Frontal cortex (tissue), 4 donors: ENCODE data around the gene BAX. TPM values are rescaled to one million over a fixed set of nuclear protein-coding genes. Genes with fewer than 3 reads are reported as not detected.
A peak's percentile ranks its signal among the peaks of the same experiment; 100 is the strongest.

ENCODE experiments used
- DNase-seq, 2 donors: peaks; one replicate each; pipeline ENCODE4 v3.0.0; 2012; ENCODE audit warnings: low spot score in 2 of 2
- FAIRE-seq: peaks from 2 replicates; lab custom pipeline; 2012; peaks lifted over from hg19 to GRCh38; lab: Jason Lieb, UNC
- total RNA-seq: library from RNA; depleted of rRNA; stranded (reverse); fragments of >200 nt; gene quantifications from one replicate; pipeline ENCODE4 v1.2.3, GENCODE V29; 2014
- donor health status: control.
- donor health status: control.
- donor health status: control.

BAX gene
- total RNA-seq, 1 donor from 2014 or later, result 9.4 TPM

GRCh38 chr19:48975947-48976847, 21.5 kb downstream of the BAX start:
- DNase-seq, result no peak
- no peak for FAIRE-seq

DNA sequence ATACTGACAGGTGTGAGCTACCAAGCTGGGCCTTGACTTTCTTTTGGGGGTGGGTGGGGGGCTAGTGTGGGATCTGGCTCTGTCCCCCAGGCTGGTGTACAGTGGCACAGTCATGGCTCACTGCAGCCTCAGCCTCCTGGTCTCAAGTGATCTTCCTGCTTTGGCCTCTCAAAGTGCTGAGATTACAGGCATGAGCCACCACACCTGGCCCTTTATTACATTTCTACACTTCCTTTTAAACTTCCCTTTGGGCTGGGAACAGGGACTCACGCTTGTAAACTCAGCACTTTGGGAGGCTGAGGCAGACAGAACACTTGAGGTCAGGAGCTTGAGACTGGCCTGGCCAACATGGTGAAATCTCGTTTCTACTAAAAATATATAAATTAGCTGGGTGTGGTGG, 22.4 kb downstream of the BAX start:
- FAIRE-seq (no peak), DNase-seq (no peak)

- FAIRE-seq (no peak), DNase-seq (no peak)
These were observed 27.6 kb downstream of the BAX start for GRCh38 chr19:48982280-48982679.

DNA sequence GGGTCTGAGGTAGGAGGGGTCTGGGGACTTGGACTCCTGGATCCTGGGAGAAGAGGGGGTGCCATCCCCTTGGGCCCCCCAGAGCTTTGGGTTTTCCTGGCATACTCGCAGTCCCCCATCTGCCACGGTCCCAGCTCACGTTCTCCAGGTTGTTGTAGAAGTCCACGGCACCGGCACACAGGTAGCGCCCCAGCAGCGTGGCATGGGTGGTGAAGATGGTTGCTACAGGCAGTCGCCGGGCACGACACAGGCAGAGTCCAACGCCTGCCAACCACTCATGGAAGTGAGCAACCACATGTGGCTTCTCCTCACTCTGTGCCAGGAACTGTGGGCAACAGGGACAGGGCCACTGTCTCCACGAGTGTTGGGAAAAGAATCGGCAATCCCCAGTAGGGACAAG, 31.0 kb downstream of the BAX start:
- FAIRE-seq, result no peak
- DNase-seq, result no peak

DNA sequence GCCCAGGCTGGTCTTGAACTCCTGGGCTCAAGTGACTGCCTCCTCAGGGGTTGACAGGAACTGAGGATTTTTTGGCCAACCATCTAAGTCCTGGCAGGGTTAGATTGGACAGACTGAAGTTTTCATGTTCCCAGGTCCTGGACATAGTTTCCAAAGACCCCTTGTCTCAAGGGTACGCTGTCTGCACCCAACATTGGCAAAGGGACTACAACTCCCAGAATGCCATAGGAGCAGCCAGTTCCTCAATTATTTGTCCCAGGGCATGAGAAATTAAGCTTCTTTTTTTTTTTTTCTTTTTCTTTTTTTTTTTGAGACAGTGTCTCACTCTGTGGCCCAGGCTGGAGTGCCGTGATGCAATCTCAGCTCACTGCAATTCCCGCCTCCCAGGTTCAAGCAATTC, 31.5 kb downstream of the BAX start:
- FAIRE-seq (no peak), DNase-seq (no peak)

- DNase-seq, result no peak
- FAIRE-seq, result no peak
These were observed 32.6 kb downstream of the BAX start for GRCh38 chr19:48987323-48987722.

DNA sequence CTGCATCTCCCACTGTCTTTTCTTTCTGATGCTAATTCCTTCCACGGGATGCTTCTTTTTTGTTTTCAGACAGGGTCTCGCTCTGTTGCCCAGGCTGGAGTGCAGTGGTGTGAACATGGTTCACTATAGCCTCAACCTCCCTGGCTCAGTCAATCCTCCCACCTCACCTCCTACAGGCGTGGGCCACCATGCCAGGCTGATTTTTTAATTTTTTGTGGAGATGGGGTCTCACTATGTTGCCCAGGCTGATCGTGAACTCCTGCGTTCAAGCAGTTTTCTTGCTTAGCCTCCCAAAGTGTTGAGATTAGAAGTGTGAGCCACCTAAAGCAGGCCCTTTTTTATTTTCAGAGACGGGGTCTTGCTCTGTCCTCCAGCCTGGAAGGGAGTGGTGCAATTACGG, 33.6 kb downstream of the BAX start:
- no peak for DNase-seq
- FAIRE-seq, result no peak

DNA sequence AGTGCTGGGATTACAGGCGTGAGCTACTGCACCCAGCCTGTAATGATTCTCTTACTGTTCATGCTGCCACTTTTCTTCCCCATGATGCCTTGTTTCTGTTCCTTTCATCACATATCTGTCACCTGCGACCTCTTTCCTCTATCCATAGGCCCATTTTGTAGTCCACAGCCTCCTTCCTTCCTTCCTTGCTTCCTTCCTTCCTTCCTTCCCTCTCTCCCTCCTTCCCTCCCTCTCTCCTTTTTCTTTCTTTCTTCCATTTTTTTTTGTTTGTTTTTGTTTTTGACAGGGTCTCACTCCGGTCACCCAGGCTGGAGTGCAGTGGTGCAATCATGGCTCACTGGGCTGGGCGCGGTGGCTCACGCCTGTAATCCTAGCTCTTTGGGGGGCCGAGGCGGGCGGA, 34.2 kb downstream of the BAX start:
- DNase-seq (no peak), FAIRE-seq (no peak)

DNA sequence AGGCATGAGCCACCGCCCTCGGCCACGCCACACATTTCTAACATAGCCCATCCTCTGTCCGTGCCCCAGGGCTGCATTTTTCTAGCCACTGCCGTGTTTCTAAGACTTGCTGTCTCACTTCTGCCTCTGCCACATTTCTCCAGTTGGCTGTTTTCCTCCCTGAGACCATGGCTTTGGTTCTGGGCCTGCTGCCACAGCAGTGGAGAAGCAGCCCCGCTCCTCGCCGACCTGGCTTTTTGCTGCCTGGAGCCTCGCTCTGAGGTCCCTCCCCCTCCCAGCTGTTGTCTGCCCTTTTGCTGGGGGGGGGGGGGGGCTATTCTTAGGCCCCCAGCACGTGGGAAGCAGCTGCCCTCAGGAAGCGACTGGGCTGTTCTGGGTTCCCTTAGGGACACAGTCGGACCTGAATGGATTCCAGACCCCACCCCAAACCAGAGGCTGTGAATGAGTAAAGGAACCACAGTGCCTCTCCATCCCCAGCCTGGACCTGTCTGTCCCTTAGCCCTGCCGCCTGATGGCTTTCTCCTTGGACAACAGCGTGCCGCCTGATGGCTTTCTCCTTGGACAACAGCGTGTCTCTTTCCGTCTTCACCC, 35.1 kb downstream of the BAX start:
- FAIRE-seq (no peak), DNase-seq (no peak)

- FAIRE-seq (no peak), DNase-seq (no peak)
These were observed 35.7 kb downstream of the BAX start for GRCh38 chr19:48990400-48990799.

DNA sequence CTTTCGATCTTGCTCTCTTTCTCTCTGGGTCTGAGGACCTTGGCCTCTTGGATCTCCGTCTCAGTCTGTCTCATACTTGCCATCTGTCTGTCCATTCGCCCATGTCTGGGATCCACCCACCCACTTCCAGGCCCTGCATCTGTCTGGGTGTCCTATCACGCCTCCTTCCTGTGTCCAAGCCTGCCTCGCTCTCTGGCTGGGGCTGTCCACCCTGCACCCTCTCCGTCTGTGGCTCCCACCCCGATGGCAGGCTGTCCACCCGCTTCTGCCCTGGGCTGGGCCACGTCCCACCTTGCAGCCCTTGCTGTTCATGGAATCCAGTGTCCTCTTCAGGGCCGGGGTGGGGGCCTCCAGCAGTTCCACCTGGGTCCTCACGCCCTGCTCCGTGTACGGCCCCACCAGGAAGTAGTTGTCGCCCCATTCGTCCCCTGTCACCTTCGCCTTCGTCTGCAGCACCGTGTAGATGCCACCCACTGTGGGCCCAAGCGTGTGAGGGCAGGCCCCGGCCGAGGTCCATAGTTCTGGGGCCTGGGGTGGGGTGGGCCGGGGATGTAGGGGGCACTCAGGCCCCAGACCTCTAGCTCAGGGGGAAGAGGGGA, 36.4 kb downstream of the BAX start:
- FAIRE-seq (no peak), DNase-seq (no peak)

- peak in 1 of 2 donors; percentile 74 for DNase-seq
- no peak for FAIRE-seq
These were observed 37.4 kb downstream of the BAX start for GRCh38 chr19:48991873-48992580.

DNA sequence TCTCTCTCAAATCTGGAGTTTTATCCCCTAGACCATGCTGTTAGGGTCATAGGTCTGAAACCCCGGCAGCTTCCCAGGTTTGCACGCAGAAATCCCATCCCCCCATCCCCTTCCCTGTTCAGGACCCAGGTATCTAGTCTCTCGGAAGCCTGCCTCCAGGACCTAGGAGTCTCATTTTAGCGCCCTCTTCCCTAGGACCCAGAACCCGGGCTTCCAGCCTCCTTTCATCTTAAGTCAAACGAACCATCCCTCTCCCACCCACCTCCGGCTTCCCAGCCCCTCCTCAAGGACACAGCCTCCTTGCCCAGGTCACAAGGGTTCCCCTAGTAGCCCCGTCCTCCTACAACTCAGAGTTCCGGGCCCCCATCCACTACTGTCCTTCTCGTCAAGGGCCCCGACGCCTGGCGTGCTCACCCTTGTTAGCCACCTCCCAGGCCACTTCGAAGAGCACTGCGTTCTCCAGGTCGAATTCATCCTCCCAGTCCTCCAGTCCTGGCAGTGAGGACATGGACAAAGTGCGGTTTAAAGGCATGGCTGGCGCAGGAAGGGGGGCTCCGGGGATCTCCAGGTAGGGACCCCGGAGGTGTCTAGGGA, 38.0 kb downstream of the BAX start:
- FAIRE-seq (no peak), DNase-seq (no peak)

DNA sequence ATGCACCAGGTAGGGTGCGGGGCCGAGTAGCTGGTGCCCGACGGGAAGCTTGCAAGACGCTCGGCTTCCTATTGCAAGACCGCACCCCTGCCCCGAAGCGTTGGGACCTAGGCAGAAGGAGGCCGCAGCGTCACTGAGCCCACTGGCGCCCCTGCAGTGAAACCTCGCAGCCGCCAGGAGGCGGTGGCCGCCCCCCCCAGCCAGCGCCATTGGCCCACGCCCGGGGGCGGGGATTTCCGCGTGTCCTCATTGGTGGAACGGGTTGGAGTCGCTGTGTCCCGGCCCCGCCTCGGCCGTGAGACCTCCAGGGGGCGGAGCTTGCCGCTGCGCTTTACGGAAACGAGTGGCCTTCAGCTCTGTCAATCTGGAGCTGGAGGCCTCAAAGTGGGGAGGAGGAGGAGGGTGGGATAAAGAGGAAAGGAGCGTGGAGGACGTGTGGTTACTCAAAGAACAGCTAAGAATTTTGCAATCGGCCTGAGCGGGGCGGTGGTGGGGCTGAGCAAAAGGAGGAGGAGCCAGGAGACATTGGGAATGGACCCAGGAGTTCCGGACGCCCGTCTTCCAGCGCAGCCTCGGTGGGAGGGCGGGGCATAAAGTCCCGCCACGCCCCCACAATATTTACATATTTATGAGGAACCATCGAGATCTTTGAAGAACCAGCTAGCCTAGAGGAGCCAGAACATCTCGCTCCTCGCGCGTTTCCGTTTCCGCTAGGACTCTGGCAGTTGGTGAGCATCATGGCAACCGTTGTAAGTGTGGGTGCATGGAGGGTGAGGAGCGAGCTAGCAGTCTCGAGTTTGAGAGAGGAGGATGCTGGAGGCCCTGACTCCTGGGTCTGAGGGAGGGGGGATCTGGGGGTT, 38.7 kb downstream of the BAX start, which contains the start of the genes GYS1 and RUVBL2:
Gene GYS1 (minus strand): TSS at position 135 of the 860 bp plus-strand sequence. CDS start 197 bp downstream, outside the sequence.
Gene RUVBL2 (plus strand): TSS at position 713 of the 860 bp plus-strand sequence. CDS start 25 bp downstream, at position 738.
- DNase-seq (peak; percentile 97 to 99), FAIRE-seq (peak; percentile 82)

DNA sequence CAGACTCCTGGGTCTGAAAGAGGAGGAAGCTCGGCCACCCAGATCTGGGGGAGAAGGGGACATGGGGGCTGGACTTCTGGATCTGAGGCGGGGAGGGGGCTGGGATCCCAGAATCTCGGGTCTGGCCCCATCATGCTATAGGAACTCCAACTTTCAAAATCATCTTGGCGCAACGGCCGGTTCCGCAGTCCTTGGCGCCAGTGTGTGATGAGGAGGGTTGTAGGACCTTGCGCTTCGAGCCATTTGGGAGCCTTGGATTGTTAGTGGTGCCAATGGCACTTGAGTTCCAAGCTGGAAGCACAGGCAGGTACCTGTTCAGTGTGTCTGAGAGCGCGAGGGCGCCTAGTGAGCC, 39.3 kb downstream of the BAX start:
- no peak for DNase-seq
- FAIRE-seq, result no peak

- DNase-seq, result no peak
These were observed 43.3 kb downstream of the BAX start for GRCh38 chr19:48997972-48998371.

GRCh38 chr19:48999481-49000325, 45.0 kb downstream of the BAX start:
- FAIRE-seq, result no peak
- DNase-seq, result no peak

More at GRCh38 chr19:48997972-48998371, 43.3 kb downstream of the BAX start:
- no peak for FAIRE-seq

- no peak for DNase-seq
- no peak for FAIRE-seq
These were observed 49.5 kb downstream of the BAX start for GRCh38 chr19:49004133-49004532.
